Measurements from ENCODE around the gene FARSB.
"Not testable (repeated sequence)": the region's sequence is repeated elsewhere in the genome, so short reads cannot be mapped to it uniquely, and the experiment has no call there.

GRCh38 chr2:222584589-222584988 lies 71.3 kb downstream of the FARSB start:
- not testable (repeated sequence) for TF ChIP-seq ZBTB7A (tag by site-specific recombination; IDR thresholded peaks at IDR 0.05; ENCODE audit: low read depth); CTCF (tag by site-specific recombination; IDR thresholded peaks at IDR 0.05); ZNF654 (tag by site-specific recombination; IDR thresholded peaks at IDR 0.05; ENCODE audit: low read depth); ZNF274 (IDR thresholded peaks at IDR 0.05; ENCODE audit: low read length); ZNF274 (tag by site-specific recombination; IDR thresholded peaks at IDR 0.05; ENCODE audit: borderline replicate concordance); SETDB1 (IDR thresholded peaks at IDR 0.05; ENCODE audit: insufficient read length, low read length); REST (tag by site-specific recombination; IDR thresholded peaks at IDR 0.05); ZNF645 (tag by site-specific recombination; IDR thresholded peaks at IDR 0.05); ZNF610 (tag by site-specific recombination; IDR thresholded peaks at IDR 0.05; ENCODE audit: borderline replicate concordance); ZNF658 (tag by site-specific recombination; IDR thresholded peaks at IDR 0.05); HOXA7 (CRISPR knock-in tag; IDR thresholded peaks at IDR 0.05; ENCODE audit: borderline replicate concordance); ZNF791 (tag by site-specific recombination; IDR thresholded peaks at IDR 0.05); TSHZ1 (tag by site-specific recombination; IDR thresholded peaks at IDR 0.05; ENCODE audit: borderline replicate concordance); KLF1 (tag by site-specific recombination; IDR thresholded peaks at IDR 0.05)

Measured in HEK293 (cell line).